Smooth muscle cell (in vitro differentiated cells): ENCODE measurements around the gene STOM. TPM values are rescaled to one million over a fixed set of nuclear protein-coding genes. Genes with fewer than 3 reads are reported as not detected.

Experiments used
- DNase-seq: peaks from one replicate; lab custom pipeline; 2025; ENCODE audit not compliant: unreplicated experiment; lab: John Stamatoyannopoulos, UW
- H2AFZ ChIP-seq: fragments of 200-600 bp; sonication (generic); 2 replicates; pipeline ENCODE4 v1.6.0; 2016; ENCODE audit warnings: antibody characterized with exemption, low read depth, mild to moderate bottlenecking
- H3F3A ChIP-seq: fragments of 200-600 bp; sonication (generic); 2 replicates; pipeline ENCODE4 v1.6.0; 2017; ENCODE audit warnings: antibody characterized with exemption, low read depth
- H3K27ac ChIP-seq: fragments of 200-600 bp; sonication (generic); 2 replicates; pipeline ENCODE4 v1.5.1; 2016; ENCODE audit warnings: low read depth, mild to moderate bottlenecking
- H3K27me3 ChIP-seq: fragments of 200-600 bp; sonication (generic); 2 replicates; pipeline ENCODE4 v1.6.1; 2016; ENCODE audit warnings: low read depth, mild to moderate bottlenecking
- H3K36me3 ChIP-seq: fragments of 200-600 bp; sonication (generic); 2 replicates; pipeline ENCODE4 v1.5.1; 2016; ENCODE audit warnings: low read depth
- H3K4me1 ChIP-seq: fragments of 200-600 bp; sonication (generic); 2 replicates; pipeline ENCODE4 v1.5.1; 2016; ENCODE audit warnings: low read depth
- H3K4me2 ChIP-seq: fragments of 200-600 bp; sonication (generic); 2 replicates; pipeline ENCODE4 v1.6.0; 2016; ENCODE audit warnings: mild to moderate bottlenecking
- H3K4me3 ChIP-seq: fragments of 200-600 bp; sonication (generic); 2 replicates; pipeline ENCODE4 v1.5.1; 2016; ENCODE audit warnings: mild to moderate bottlenecking
- H3K79me2 ChIP-seq: fragments of 200-600 bp; sonication (generic); 2 replicates; pipeline ENCODE4 v1.6.0; 2016; ENCODE audit warnings: low read depth, mild to moderate bottlenecking
- H3K9ac ChIP-seq: fragments of 200-600 bp; sonication (generic); 2 replicates; pipeline ENCODE4 v1.6.0; 2016; ENCODE audit warnings: low read depth
- H3K9me3 ChIP-seq: fragments of 200-600 bp; sonication (generic); replicated peaks from 2 replicates; pipeline ENCODE4 v1.5.1; 2016; ENCODE audit warnings: low read depth
- H4K20me1 ChIP-seq: fragments of 200-600 bp; sonication (generic); 2 replicates; pipeline ENCODE4 v1.6.0; 2016; ENCODE audit warnings: low read depth
- CTCF ChIP-seq: fragments of 200-600 bp; sonication (generic); IDR thresholded peaks from 2 replicates; pipeline ENCODE4 v1.5.1; 2017; ENCODE audit warnings: borderline replicate concordance, mild to moderate bottlenecking, antibody characterized with exemption; ENCODE audit not compliant: insufficient read depth, poor library complexity, severe bottlenecking
- WGBS: methylation state at CpG from one replicate; pipeline ENCODE4 v1.1.7; 2016; ENCODE audit warnings: low lambda C conversion rate; 5-methylcytosine and 5-hydroxymethylcytosine counted together
- polyA plus RNA-seq: library from polyadenylated mRNA; unstranded; fragments of >200 nt; fragmentation: Nextera tagmentation; extraction: Ambion mirVana; gene quantifications from 2 replicates; pipeline ENCODE4 v1.2.1, GENCODE V29; 2016
- total RNA-seq: library from RNA; depleted of rRNA; stranded (reverse); fragments of >200 nt; gene quantifications from 2 replicates; pipeline ENCODE4 v1.2.3, GENCODE V29; 2014

Gene STOM
- total and polyA plus RNA-seq, 2 experiments from 2014 or later: 105 to 187 TPM

GRCh38 chr9:121302786-121303185 lies 67.3 kb downstream of the STOM start:
- Histone ChIP-seq H3K27me3 (no peaks in the 10 kb centered on the region), H3F3A (peaks cover 7% of the 10 kb centered on the region), H3K79me2 (peaks cover 29% of the 10 kb centered on the region), H3K36me3 (peaks cover 6% of the 10 kb centered on the region), H2AFZ (no peak overlapping the region), H4K20me1 (peaks cover 90% of the 10 kb centered on the region), H3K9ac (no peak overlapping the region), H3K4me1 (peaks cover 22% of the 10 kb centered on the region), H3K9me3 (no peaks in the 10 kb centered on the region), H3K4me3 (no peak overlapping the region), H3K27ac (no peak overlapping the region), H3K4me2 (no peak overlapping the region)
- 98% methylated on average over 13 of the region's 13 CpGs for WGBS
- no peak for TF ChIP-seq CTCF
- no peak for DNase-seq

- H3F3A ChIP-seq: peaks cover 7% of the 10 kb centered on the region
- DNase-seq: no peak
- no peak overlapping the region for H3K9ac ChIP-seq
- H3K4me1 ChIP-seq: peaks cover 22% of the 10 kb centered on the region
- H3K27me3 ChIP-seq: no peaks in the 10 kb centered on the region
- no peak overlapping the region for H2AFZ ChIP-seq
- no peak overlapping the region for H3K4me2 ChIP-seq
- H4K20me1 ChIP-seq: peaks cover 90% of the 10 kb centered on the region
- H3K4me3 ChIP-seq: no peak overlapping the region
- no peak for TF ChIP-seq CTCF
- H3K9me3 ChIP-seq: no peaks in the 10 kb centered on the region
- H3K79me2 ChIP-seq: peaks cover 29% of the 10 kb centered on the region
- no peak overlapping the region for H3K27ac ChIP-seq
- 97% methylated on average over 5 of the region's 5 CpGs for WGBS
- H3K36me3 ChIP-seq: peaks cover 6% of the 10 kb centered on the region
Measured at GRCh38 chr9:121302341-121302740, 67.7 kb downstream of the STOM start.

GRCh38 chr9:121301881-121302286 lies 68.2 kb downstream of the STOM start:
- no peak for DNase-seq
- Histone ChIP-seq H4K20me1 (peaks cover 91% of the 10 kb centered on the region), H3F3A (peaks cover 7% of the 10 kb centered on the region), H3K9me3 (no peaks in the 10 kb centered on the region), H3K4me1 (peaks cover 22% of the 10 kb centered on the region), H3K4me2 (no peak overlapping the region), H3K27me3 (no peaks in the 10 kb centered on the region), H3K79me2 (peaks cover 30% of the 10 kb centered on the region), H2AFZ (no peak overlapping the region), H3K4me3 (no peak overlapping the region), H3K27ac (no peak overlapping the region), H3K36me3 (peaks cover 6% of the 10 kb centered on the region), H3K9ac (no peak overlapping the region)
- WGBS: 98% methylated on average over 11 of the region's 11 CpGs
- no peak for TF ChIP-seq CTCF
